HFFc6 (cell line): Measurements from ENCODE around the gene CCBE1. TPM values are rescaled to one million over a fixed set of nuclear protein-coding genes. Genes with fewer than 3 reads are reported as not detected.
A peak's percentile ranks its signal among the peaks of the same experiment; 100 is the strongest.

Source experiments
- DNase-seq: peaks from one replicate; pipeline ENCODE4 v3.0.0-alpha.2; 2018
- H3K27ac Mint-ChIP-seq: 2 replicates; pipeline ENCODE4 v1.8.0; 2020; ENCODE audit warnings: mild to moderate bottlenecking, mixed read lengths
- H3K27me3 Mint-ChIP-seq: 2 replicates; pipeline ENCODE4 v1.8.0; 2021; ENCODE audit warnings: mild to moderate bottlenecking, moderate library complexity, mixed read lengths; ENCODE audit not compliant: insufficient read depth
- H3K36me3 Mint-ChIP-seq: 2 replicates; pipeline ENCODE4 v1.8.0; 2021; ENCODE audit warnings: low read depth, mixed read lengths
- H3K4me1 Mint-ChIP-seq: 2 replicates; pipeline ENCODE4 v1.8.0; 2020; ENCODE audit warnings: low read depth, mixed read lengths
- H3K4me3 Mint-ChIP-seq: 2 replicates; pipeline ENCODE4 v1.8.0; 2020; ENCODE audit warnings: mild to moderate bottlenecking, moderate library complexity, mixed read lengths
- H3K9me3 Mint-ChIP-seq: 2 replicates; pipeline ENCODE4 v1.8.0; 2020; ENCODE audit warnings: mild to moderate bottlenecking, mixed read lengths
- CTCF ChIP-seq: fragments of 200-600 bp; sonication (generic); IDR thresholded peaks from 2 replicates; pipeline ENCODE4 v1.5.0; 2021; ENCODE audit warnings: antibody characterized with exemption, mild to moderate bottlenecking
- total RNA-seq, 6 experiments: library from RNA; stranded (reverse); fragmentation: NEBNext Ultra II Directional; extraction: Animal tissue kit (Norgen Biotek cat#: 25700); gene quantifications; 2 replicates in 1 of 6; 3 replicates in 5 of 6; pipeline ENCODE4 v1.2.3, GENCODE V29; 2021

CCBE1 gene
- total RNA-seq, 6 experiments from 2014 or later, result 161 to 223 (median 206) TPM

GRCh38 chr18:59606193-59607077, 90.8 kb downstream of the CCBE1 start:
- Mint-ChIP-seq H3K4me3 (peak overlapping the region; percentile 62), H3K27me3 (peaks cover 1% of the 10 kb centered on the region; the same call in 1 of the 2 replicates), H3K27ac (peak overlapping the region; percentile 92), H3K4me1 (peaks cover 88% of the 10 kb centered on the region), H3K9me3 (no peaks in the 10 kb centered on the region), H3K36me3 (peaks cover 34% of the 10 kb centered on the region)
- TF ChIP-seq CTCF, result no peak
- peak; percentile 93 for DNase-seq

GRCh38 chr18:59605633-59606192, 91.5 kb downstream of the CCBE1 start:
- peak overlapping the region; percentile 92 for H3K27ac Mint-ChIP-seq
- H3K4me1 Mint-ChIP-seq, result peaks cover 86% of the 10 kb centered on the region
- H3K36me3 Mint-ChIP-seq, result peaks cover 38% of the 10 kb centered on the region
- H3K4me3 Mint-ChIP-seq, result peak overlapping the region; percentile 62
- H3K27me3 Mint-ChIP-seq, result peaks cover 1% of the 10 kb centered on the region; the same call in 1 of the 2 replicates
- no peaks in the 10 kb centered on the region for H3K9me3 Mint-ChIP-seq
- TF ChIP-seq CTCF, result no peak
- DNase-seq, result peak; percentile 81

DNA sequence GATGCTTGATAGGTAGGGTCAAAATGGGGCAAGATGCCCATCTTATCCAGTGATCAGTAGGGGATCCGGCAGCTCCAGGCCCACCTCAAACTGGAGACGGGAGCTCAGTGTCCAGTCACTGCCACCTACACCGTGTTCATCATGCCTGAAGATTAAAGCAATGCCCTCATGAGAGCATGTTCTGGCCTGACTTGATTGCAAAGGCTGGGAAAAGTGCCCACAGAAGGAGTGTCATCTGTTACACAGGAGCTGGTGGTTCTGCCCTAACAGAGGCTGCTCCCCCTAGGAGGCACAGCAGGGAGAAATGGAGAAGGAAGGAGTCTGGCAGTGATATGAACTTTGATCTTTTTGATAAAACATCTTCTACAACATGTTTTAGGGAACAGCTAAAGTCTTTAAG, 92.3 kb downstream of the CCBE1 start:
- no peak for TF ChIP-seq CTCF
- H3K27ac Mint-ChIP-seq, result peak overlapping the region; percentile 92
- H3K4me3 Mint-ChIP-seq, result peak overlapping the region; percentile 32
- H3K36me3 Mint-ChIP-seq, result peaks cover 34% of the 10 kb centered on the region
- no peaks in the 10 kb centered on the region for H3K9me3 Mint-ChIP-seq
- H3K27me3 Mint-ChIP-seq, result peaks cover 1% of the 10 kb centered on the region; the same call in 1 of the 2 replicates
- DNase-seq, result peak; percentile 19
- H3K4me1 Mint-ChIP-seq, result peaks cover 87% of the 10 kb centered on the region

DNA sequence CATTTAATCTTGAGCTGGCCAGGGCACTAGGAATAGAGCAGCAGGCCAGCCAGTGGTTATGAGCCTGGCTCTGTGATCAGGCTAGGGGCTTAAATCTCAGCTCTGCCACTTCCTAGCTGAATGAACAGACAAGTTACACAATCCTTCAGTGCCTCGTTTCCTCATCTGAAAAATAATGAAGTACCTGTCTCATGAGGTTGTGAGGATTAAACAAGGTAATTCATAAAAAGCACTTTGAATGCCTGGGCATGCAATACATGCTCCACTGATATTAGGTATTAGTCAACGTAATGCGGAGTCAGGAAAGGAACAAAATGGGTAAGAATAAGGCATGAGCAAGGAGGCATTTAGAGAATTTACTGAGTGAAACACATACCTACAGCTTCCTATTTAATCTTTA, 100.2 kb downstream of the CCBE1 start:
- no peaks in the 10 kb centered on the region for H3K9me3 Mint-ChIP-seq
- peaks cover 21% of the 10 kb centered on the region for H3K36me3 Mint-ChIP-seq
- peaks cover 76% of the 10 kb centered on the region for H3K4me1 Mint-ChIP-seq
- no peak for TF ChIP-seq CTCF
- DNase-seq, result no peak
- no peak overlapping the region for H3K27ac Mint-ChIP-seq
- no peak overlapping the region for H3K4me3 Mint-ChIP-seq
- no peaks in the 10 kb centered on the region for H3K27me3 Mint-ChIP-seq

DNA sequence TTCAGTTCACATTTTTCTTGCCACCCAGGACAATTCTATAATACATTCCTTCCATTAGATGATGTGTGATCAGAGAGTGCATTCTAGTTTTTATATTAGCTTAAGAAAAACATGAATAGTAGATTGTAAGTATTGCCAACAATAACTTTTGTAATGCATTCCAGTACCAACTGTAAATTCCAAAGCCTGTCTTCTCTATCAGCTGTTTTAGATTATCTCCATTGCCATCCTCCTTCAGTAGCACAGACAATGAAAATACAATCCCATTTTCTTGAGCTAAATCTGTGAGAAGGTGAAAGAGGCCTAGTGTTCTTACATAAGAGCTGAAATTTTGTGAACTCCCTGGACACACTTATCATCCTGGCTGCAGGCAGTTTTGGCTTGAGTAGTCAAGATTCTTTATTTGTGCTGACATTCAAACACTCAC, 103.9 kb downstream of the CCBE1 start:
- peak; percentile 34; the same call in 1 of the 2 replicates for TF ChIP-seq CTCF
- Mint-ChIP-seq H3K36me3 (peaks cover 11% of the 10 kb centered on the region), H3K4me1 (peaks cover 50% of the 10 kb centered on the region), H3K4me3 (no peak overlapping the region), H3K9me3 (no peaks in the 10 kb centered on the region), H3K27ac (peak overlapping the region; percentile 33), H3K27me3 (no peaks in the 10 kb centered on the region; the same call in 1 of the 2 replicates)
- DNase-seq, result peak; percentile 74
